Measurements from ENCODE around the gene MACROD2. TPM values are rescaled to one million over a fixed set of nuclear protein-coding genes. Genes with fewer than 3 reads are reported as not detected.

Gene MACROD2
- total RNA-seq, 1 experiment from 2014 or later: 3.1 TPM

GRCh38 chr20:15842872-15843271, 1847.6 kb downstream of the MACROD2 start:
- Mint-ChIP-seq H3K4me1 (ENCODE audit: insufficient read depth, unreplicated experiment) (no peaks in the 10 kb centered on the region), H3K9me3 (ENCODE audit: unreplicated experiment) (no peaks in the 10 kb centered on the region), H3K27ac (ENCODE audit: low read depth, unreplicated experiment) (no peak overlapping the region), H3K27me3 (ENCODE audit: insufficient read depth, unreplicated experiment) (no peaks in the 10 kb centered on the region), H3K36me3 (ENCODE audit: insufficient read depth, unreplicated experiment) (no peaks in the 10 kb centered on the region), H3K4me3 (ENCODE audit: unreplicated experiment) (no peak overlapping the region)
- no TSS peak for BruUV-seq (replicated peaks)
- intact Hi-C loops (cut with micrococcal nuclease): no loop called here
- POLR2A ChIA-PET: interaction anchor here (1.1 kb wide), 1 partner anchor 624 kb away, joined by 5 read pairs; no protein-coding TSS in a partner anchor
- CTCF ChIA-PET: interaction anchor here (0.6 to 1.0 kb wide), 2 partner anchors 13 to 46 kb away, joined by 3 read pairs; no protein-coding TSS in a partner anchor
- no peak for DNase-seq (ENCODE audit: unreplicated experiment)
- no peak for TF ChIP-seq CTCF (IDR thresholded peaks at IDR 0.05; ENCODE audit: unreplicated experiment)

DNA sequence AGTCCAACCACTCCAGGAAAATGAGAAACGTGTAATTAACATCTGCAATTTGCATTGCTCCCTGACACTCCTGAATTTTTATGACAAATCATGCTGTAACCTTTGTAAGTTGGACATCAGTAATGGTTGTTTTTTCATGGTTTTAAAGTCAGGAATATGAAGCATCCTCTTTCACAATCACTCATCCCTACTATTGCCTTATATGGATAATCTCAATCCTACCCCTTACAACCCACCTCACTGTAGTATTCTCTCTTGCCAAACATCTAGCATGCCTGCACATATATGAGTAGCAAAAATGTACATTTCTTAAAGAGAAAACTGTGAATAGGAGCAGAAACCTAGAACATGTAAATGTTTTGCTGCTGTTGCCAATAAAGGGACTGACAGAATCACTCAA, 1848.5 kb downstream of the MACROD2 start:
- intact Hi-C loops (cut with micrococcal nuclease): no loop called here
- no peaks in the 10 kb centered on the region for H3K4me1 Mint-ChIP-seq (ENCODE audit: insufficient read depth, unreplicated experiment)
- DNase-seq (ENCODE audit: unreplicated experiment): no peak
- CTCF ChIA-PET: interaction anchor here (0.6 to 0.7 kb wide), 2 partner anchors 14 to 632 kb away, joined by 3 to 5 read pairs; no protein-coding TSS in a partner anchor
- H3K4me3 Mint-ChIP-seq (ENCODE audit: unreplicated experiment): no peak overlapping the region
- no TSS peak for BruUV-seq (replicated peaks)
- TF ChIP-seq CTCF (IDR thresholded peaks at IDR 0.05; ENCODE audit: unreplicated experiment): no peak
- no peaks in the 10 kb centered on the region for H3K9me3 Mint-ChIP-seq (ENCODE audit: unreplicated experiment)
- no peaks in the 10 kb centered on the region for H3K27me3 Mint-ChIP-seq (ENCODE audit: insufficient read depth, unreplicated experiment)
- H3K27ac Mint-ChIP-seq (ENCODE audit: low read depth, unreplicated experiment): no peak overlapping the region
- H3K36me3 Mint-ChIP-seq (ENCODE audit: insufficient read depth, unreplicated experiment): no peaks in the 10 kb centered on the region
- POLR2A ChIA-PET: interaction anchor here (0.7 to 1.5 kb wide), 3 partner anchors 13 to 625 kb away, joined by 3 to 5 read pairs (median 4); no protein-coding TSS in a partner anchor

GRCh38 chr20:15847196-15847784, 1852.0 kb downstream of the MACROD2 start:
- Mint-ChIP-seq H3K4me3 (ENCODE audit: unreplicated experiment) (no peak overlapping the region), H3K27ac (ENCODE audit: low read depth, unreplicated experiment) (no peak overlapping the region), H3K9me3 (ENCODE audit: unreplicated experiment) (peaks cover 8% of the 10 kb centered on the region), H3K4me1 (ENCODE audit: insufficient read depth, unreplicated experiment) (no peaks in the 10 kb centered on the region), H3K27me3 (ENCODE audit: insufficient read depth, unreplicated experiment) (no peaks in the 10 kb centered on the region), H3K36me3 (ENCODE audit: insufficient read depth, unreplicated experiment) (no peaks in the 10 kb centered on the region)
- CTCF ChIA-PET: no interaction called here
- no TSS peak for BruUV-seq (replicated peaks)
- DNase-seq (ENCODE audit: unreplicated experiment): no peak
- intact Hi-C loops (cut with micrococcal nuclease): no loop called here
- TF ChIP-seq CTCF (IDR thresholded peaks at IDR 0.05; ENCODE audit: unreplicated experiment): no peak
- POLR2A ChIA-PET: no interaction called here

DNA sequence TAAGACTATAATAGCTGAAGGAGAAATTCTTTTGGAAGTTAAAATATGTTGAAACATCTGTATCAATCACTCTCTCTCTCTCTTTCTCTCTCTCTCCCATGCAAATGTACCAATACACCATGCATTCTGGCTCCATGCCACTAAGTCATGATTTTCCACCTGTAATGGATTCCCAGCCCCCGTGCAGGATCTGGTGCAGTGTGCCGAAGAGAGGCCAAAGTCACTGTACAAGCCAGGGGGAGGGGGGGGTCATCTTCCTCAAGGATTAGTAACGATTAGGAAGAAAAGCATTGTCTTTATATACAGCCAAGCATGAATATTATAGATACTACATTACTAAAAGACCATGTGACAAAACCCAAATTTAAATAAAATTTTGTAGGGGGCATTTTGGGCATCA, 1852.8 kb downstream of the MACROD2 start:
- Mint-ChIP-seq H3K36me3 (ENCODE audit: insufficient read depth, unreplicated experiment) (no peaks in the 10 kb centered on the region), H3K4me1 (ENCODE audit: insufficient read depth, unreplicated experiment) (no peaks in the 10 kb centered on the region), H3K9me3 (ENCODE audit: unreplicated experiment) (peaks cover 8% of the 10 kb centered on the region), H3K27ac (ENCODE audit: low read depth, unreplicated experiment) (no peak overlapping the region), H3K4me3 (ENCODE audit: unreplicated experiment) (no peak overlapping the region), H3K27me3 (ENCODE audit: insufficient read depth, unreplicated experiment) (no peaks in the 10 kb centered on the region)
- BruUV-seq (replicated peaks): no TSS peak
- CTCF ChIA-PET: interaction anchor here (0.7 to 0.8 kb wide), 2 partner anchors 46 to 743 kb away, joined by 3 to 4 read pairs; no protein-coding TSS in a partner anchor
- intact Hi-C loops (cut with micrococcal nuclease): no loop called here
- no peak for TF ChIP-seq CTCF (IDR thresholded peaks at IDR 0.05; ENCODE audit: unreplicated experiment)
- POLR2A ChIA-PET: no interaction called here
- DNase-seq (ENCODE audit: unreplicated experiment): no peak

Measured in MCF 10A (cell line).